HepG2 (cell line): ENCODE results near the gene GSAP.

ENCODE experiments used
- ARID3A ChIP-seq: IDR thresholded peaks from 2 replicates; pipeline ENCODE4 v1.6.1; 2012; ENCODE audit warnings: low read depth, low read length, improper control_type of control experiment
- BRF2 ChIP-seq: sonication (generic); formaldehyde crosslinking; IDR thresholded peaks from 2 replicates; pipeline ENCODE4 v1.8.1; 2022; ENCODE audit warnings: mild to moderate bottlenecking, missing genetic modification reagents
- CTCF ChIP-seq: sonication (generic); formaldehyde crosslinking; IDR thresholded peaks from 2 replicates; pipeline ENCODE4 v1.5.0; 2020; ENCODE audit warnings: mild to moderate bottlenecking, missing genetic modification reagents, moderate library complexity
- EZH2 ChIP-seq: conservative IDR thresholded peaks from 2 replicates; pipeline ENCODE4 v1.6.1; 2012; ENCODE audit warnings: mild to moderate bottlenecking, low read depth, low read length, moderate library complexity
- MEIS2 ChIP-seq: sonication (generic); formaldehyde crosslinking; IDR thresholded peaks from 2 replicates; pipeline ENCODE4 v1.9.0; 2021; ENCODE audit warnings: mild to moderate bottlenecking, missing genetic modification reagents
- RBAK ChIP-seq: sonication (generic); formaldehyde crosslinking; IDR thresholded peaks from 2 replicates; pipeline ENCODE4 v1.5.1; 2020; ENCODE audit warnings: mild to moderate bottlenecking, missing genetic modification reagents
- RELA ChIP-seq: sonication (generic); formaldehyde crosslinking; IDR thresholded peaks from 2 replicates; pipeline ENCODE4 v1.4.0; 2020; ENCODE audit warnings: missing genetic modification reagents
- SMARCC2 ChIP-seq: fragments of 450-650 bp; IDR thresholded peaks from 2 replicates; pipeline ENCODE4 v1.6.1; 2017; ENCODE audit warnings: antibody characterized with exemption, mild to moderate bottlenecking
- SMC3 ChIP-seq: IDR thresholded peaks from 2 replicates; pipeline ENCODE4 v1.6.1; 2011; ENCODE audit warnings: low read length, improper control_type of control experiment
- TFAP4 ChIP-seq: sonication (generic); IDR thresholded peaks from 2 replicates; pipeline ENCODE4 v1.6.1; 2016; ENCODE audit warnings: low read depth, borderline replicate concordance
- TFE3 ChIP-seq: IDR thresholded peaks from 2 replicates; pipeline ENCODE4 v1.6.1; 2016
- ZFP1 ChIP-seq: IDR thresholded peaks from 2 replicates; pipeline ENCODE4 v1.6.1; 2016
- ZNF274 ChIP-seq: sonication (generic); formaldehyde crosslinking; IDR thresholded peaks from 2 replicates; pipeline ENCODE4 v1.5.1; 2020; ENCODE audit warnings: mild to moderate bottlenecking, missing genetic modification reagents
- ZNF790 ChIP-seq: sonication (generic); formaldehyde crosslinking; IDR thresholded peaks from 2 replicates; pipeline ENCODE4 v1.8.0; 2022; ENCODE audit warnings: missing genetic modification reagents, mild to moderate bottlenecking, borderline replicate concordance

- TF ChIP-seq ZNF790 (CRISPR knock-in tag) (no peak), CTCF (CRISPR knock-in tag) (no peak), TFAP4 (no peak), TFE3 (CRISPR knock-in tag) (no peak), RELA (CRISPR knock-in tag) (no peak), BRF2 (CRISPR knock-in tag) (no peak), SMC3 (no peak), EZH2 (no peak), ZNF274 (CRISPR knock-in tag) (no peak), ARID3A (no peak), RBAK (CRISPR knock-in tag) (no peak), ZFP1 (CRISPR knock-in tag) (no peak), MEIS2 (CRISPR knock-in tag) (no peak), SMARCC2 (no peak)
These were observed 9.9 kb upstream of the GSAP start for GRCh38 chr7:77426052-77426404.
